A673 (cell line): ENCODE measurements around the gene CTNNA1. TPM values are rescaled to one million over a fixed set of nuclear protein-coding genes. Genes with fewer than 3 reads are reported as not detected.

Experiments used
- BruUV-seq: library from RNA; stranded (reverse); fragments of 400-500 nt; replicated peaks from 2 replicates; lab custom pipeline; 2021; lab: Mats Ljungman, UMichigan
- CTCF ChIA-PET: fragments of 300-600 bp; sonication (Branson Sonifier 250); formaldehyde crosslinking; loops from one replicate; lab custom pipeline; 2022; ENCODE audit warnings: antibody characterized with exemption; lab: Charles Lee
- POLR2A ChIA-PET: fragments of 300-600 bp; sonication (Branson Sonifier 250); formaldehyde crosslinking; loops from one replicate; lab custom pipeline; 2022; ENCODE audit warnings: antibody characterized with exemption; ENCODE audit not compliant: low non-redundant PET; lab: Charles Lee
- DNase-seq: peaks from one replicate; pipeline ENCODE4 v3.0.0-alpha.2; 2015; ENCODE audit warnings: low spot score
- H3K27ac ChIP-seq: fragments of 200-600 bp; sonication (generic); 2 replicates; pipeline ENCODE4 v1.5.1; 2016; ENCODE audit warnings: mixed run types, low read depth, mild to moderate bottlenecking, mixed read lengths, antibody characterized with exemption, low read length; ENCODE audit not compliant: poor library complexity, severe bottlenecking
- H3K27me3 ChIP-seq: fragments of 200-600 bp; sonication (generic); replicated peaks from 2 replicates; pipeline ENCODE4 v1.6.1; 2017; ENCODE audit warnings: mixed run types, low read depth, mild to moderate bottlenecking, mixed read lengths, antibody characterized with exemption, low read length; ENCODE audit not compliant: insufficient read depth, poor library complexity
- H3K36me3 ChIP-seq: fragments of 200-600 bp; sonication (generic); 2 replicates; pipeline ENCODE4 v1.6.1; 2016; ENCODE audit warnings: mixed run types, mild to moderate bottlenecking, mixed read lengths, antibody characterized with exemption, low read length; ENCODE audit not compliant: insufficient read depth, poor library complexity, severe bottlenecking
- H3K4me1 ChIP-seq: fragments of 200-600 bp; sonication (generic); 2 replicates; pipeline ENCODE4 v1.6.1; 2017; ENCODE audit warnings: mixed run types, mild to moderate bottlenecking, mixed read lengths, antibody characterized with exemption, low read length; ENCODE audit not compliant: insufficient read depth, poor library complexity, severe bottlenecking
- H3K4me3 ChIP-seq: fragments of 200-600 bp; sonication (generic); 2 replicates; pipeline ENCODE4 v1.5.1; 2016; ENCODE audit warnings: low read depth, mixed run types, mild to moderate bottlenecking, mixed read lengths, low read length; ENCODE audit not compliant: poor library complexity, severe bottlenecking
- H3K9me3 ChIP-seq: fragments of 200-600 bp; sonication (generic); 2 replicates; pipeline ENCODE4 v1.6.1; 2016; ENCODE audit warnings: mixed run types, low read depth, mild to moderate bottlenecking, mixed read lengths, antibody characterized with exemption, low read length; ENCODE audit not compliant: poor library complexity, severe bottlenecking
- EZH2 ChIP-seq: fragments of 200-600 bp; sonication (generic); IDR thresholded peaks from 2 replicates; pipeline ENCODE4 v1.6.1; 2017; ENCODE audit warnings: borderline replicate concordance, low read depth, mild to moderate bottlenecking, mixed read lengths, antibody characterized with exemption, low read length; ENCODE audit not compliant: poor library complexity, severe bottlenecking
- intact Hi-C: fragments of 100-400 bp; cut with micrococcal nuclease; formaldehyde crosslinking; loops from one replicate; pipeline ENCODE4 v1.10.0; 2022; ENCODE audit not compliant: unreplicated experiment
- total RNA-seq: library from RNA; stranded (reverse); gene quantifications from 2 replicates; pipeline ENCODE4 v1.2.3, GENCODE V29; 2021
- TF ChIP-seq, protein P1 (sequence below): fragments of 300-800, 200-600 bp; sonication (generic); conservative IDR thresholded peaks from 2 replicates; pipeline ENCODE4 v1.5.1; 2017; ENCODE audit warnings: low read depth, mild to moderate bottlenecking, antibody characterized with exemption, low read length, moderate library complexity, mixed read lengths

The CTNNA1 gene
- total RNA-seq, 1 experiment from 2014 or later: 249 TPM

DNA sequence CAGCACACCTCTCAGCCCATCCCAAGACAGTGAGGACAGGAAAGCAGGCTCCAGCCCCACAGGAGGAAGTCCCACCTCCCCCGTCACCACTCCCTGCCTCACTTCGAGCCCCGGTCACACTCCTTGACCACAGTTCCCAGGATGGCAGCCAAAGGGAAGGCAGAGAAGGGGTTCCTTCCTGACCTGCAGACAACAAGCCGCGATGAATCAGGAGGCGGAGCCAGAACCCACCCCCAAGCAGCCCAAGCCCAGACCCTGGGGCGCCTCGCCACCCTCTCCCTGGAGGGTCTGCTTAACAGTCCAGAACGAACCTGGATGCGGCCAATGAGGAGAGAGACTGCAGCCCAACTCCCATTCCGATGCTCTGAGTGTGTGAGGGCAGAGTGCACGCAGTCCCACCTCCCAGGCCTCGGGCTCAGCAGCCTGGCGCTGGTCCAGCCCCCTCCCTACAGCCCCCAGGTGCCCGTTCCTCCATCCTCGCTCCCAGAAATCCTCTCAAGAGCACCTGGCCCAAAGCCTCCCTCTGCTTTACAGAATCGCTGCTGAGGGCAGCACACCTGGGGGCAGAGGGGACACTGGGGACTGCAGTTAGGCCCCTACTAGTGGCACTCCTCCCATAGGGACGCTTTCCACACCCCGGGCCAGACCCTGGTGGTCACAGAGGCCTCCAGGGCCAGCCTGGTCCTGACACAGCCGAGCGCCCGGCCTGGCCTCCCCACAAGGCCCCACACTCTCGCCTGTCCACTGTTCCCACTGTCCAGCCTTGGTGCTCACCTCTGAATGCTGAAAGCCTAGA is 191.5 kb downstream of the CTNNA1 start:
- H3K36me3 ChIP-seq: no peaks in the 10 kb centered on the region
- no peaks in the 10 kb centered on the region for H3K9me3 ChIP-seq
- no peak overlapping the region for H3K4me3 ChIP-seq
- ChIA-PET CTCF (no interaction called here), POLR2A (no interaction called here)
- intact Hi-C loops: no loop called here
- no TSS peak for BruUV-seq
- H3K27ac ChIP-seq: no peak overlapping the region
- TF ChIP-seq EZH2: no peak
- TF ChIP-seq, protein P1, sequence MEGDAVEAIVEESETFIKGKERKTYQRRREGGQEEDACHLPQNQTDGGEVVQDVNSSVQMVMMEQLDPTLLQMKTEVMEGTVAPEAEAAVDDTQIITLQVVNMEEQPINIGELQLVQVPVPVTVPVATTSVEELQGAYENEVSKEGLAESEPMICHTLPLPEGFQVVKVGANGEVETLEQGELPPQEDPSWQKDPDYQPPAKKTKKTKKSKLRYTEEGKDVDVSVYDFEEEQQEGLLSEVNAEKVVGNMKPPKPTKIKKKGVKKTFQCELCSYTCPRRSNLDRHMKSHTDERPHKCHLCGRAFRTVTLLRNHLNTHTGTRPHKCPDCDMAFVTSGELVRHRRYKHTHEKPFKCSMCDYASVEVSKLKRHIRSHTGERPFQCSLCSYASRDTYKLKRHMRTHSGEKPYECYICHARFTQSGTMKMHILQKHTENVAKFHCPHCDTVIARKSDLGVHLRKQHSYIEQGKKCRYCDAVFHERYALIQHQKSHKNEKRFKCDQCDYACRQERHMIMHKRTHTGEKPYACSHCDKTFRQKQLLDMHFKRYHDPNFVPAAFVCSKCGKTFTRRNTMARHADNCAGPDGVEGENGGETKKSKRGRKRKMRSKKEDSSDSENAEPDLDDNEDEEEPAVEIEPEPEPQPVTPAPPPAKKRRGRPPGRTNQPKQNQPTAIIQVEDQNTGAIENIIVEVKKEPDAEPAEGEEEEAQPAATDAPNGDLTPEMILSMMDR: no peak
- H3K27me3 ChIP-seq: no peaks in the 10 kb centered on the region
- no peak for DNase-seq
- peaks cover 5% of the 10 kb centered on the region for H3K4me1 ChIP-seq

DNA sequence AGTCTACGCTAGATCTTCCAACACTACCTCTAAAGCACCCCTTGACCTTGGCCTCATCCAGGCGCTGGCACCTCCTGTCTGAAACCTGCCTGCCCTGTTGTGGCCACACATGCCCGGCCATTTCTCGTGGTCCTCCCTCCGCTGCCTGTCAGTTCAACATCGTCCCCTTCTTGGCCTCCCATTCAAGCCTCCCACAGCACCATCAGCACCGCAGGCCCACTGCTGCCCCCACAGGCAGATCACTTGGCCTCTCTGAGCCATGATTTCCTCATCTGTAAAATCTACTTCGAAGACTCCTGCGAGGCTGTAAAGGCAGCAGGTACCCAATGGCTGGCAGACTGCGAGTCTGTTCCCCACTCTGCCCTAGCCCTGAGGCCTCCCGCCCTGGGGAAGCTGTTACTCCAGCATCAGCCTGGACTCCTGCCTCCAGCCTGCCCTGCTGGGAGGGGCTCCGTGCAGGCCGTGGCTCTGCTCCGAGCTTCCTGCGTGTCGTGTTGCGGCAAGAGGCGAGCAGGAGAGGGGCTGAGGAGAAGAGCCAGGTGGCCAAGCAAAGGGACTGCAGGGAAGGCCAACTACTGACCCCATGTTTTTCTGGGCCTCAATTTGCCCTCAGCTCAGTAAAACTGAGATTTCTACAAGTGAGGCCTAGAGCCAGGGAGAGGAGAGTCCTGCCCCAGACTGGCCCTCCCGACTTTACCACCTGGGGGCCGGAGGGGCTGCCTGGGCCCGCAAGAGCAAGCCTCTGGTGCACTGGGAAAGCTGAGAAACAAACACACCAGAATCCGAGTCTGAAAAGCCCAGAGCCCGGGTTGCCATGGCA is 192.4 kb downstream of the CTNNA1 start:
- H3K4me3 ChIP-seq: no peak overlapping the region
- no TSS peak for BruUV-seq
- intact Hi-C loops: no loop called here
- no peak overlapping the region for H3K27ac ChIP-seq
- ChIA-PET POLR2A (no interaction called here), CTCF (no interaction called here)
- H3K27me3 ChIP-seq: no peaks in the 10 kb centered on the region
- no peak for DNase-seq
- no peaks in the 10 kb centered on the region for H3K9me3 ChIP-seq
- no peaks in the 10 kb centered on the region for H3K36me3 ChIP-seq
- TF ChIP-seq, protein P1: peak; percentile 34
- TF ChIP-seq EZH2: no peak
- H3K4me1 ChIP-seq: peaks cover 5% of the 10 kb centered on the region

DNA sequence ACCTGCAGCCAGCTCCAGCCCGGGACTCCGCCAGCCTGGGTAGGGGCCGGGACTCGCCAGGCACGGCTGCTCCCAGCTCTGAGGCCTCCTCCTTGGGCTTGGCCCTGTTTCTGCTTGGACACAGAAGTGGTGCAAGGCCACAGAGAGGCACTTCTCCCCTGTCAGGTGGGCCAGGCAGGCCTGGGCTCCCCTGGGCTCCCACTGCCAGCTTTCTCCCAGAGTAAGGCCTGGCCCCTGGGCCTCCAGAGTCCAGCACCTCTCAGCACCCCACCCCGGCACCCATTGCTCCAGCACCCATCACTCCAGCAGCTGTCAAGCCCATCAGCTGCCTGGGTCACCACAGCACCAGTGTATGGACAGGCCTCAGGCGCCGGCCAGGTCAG is 193.0 kb downstream of the CTNNA1 start:
- Histone ChIP-seq H3K27me3 (no peaks in the 10 kb centered on the region), H3K36me3 (no peaks in the 10 kb centered on the region), H3K4me1 (peaks cover 5% of the 10 kb centered on the region), H3K27ac (no peak overlapping the region), H3K4me3 (no peak overlapping the region), H3K9me3 (no peaks in the 10 kb centered on the region)
- POLR2A ChIA-PET: no interaction called here
- CTCF ChIA-PET: no interaction called here
- TF ChIP-seq, protein P1: no peak
- no peak for TF ChIP-seq EZH2
- intact Hi-C loops: no loop called here
- DNase-seq: no peak
- BruUV-seq: no TSS peak
